Neuronal stem cell (in vitro differentiated cells): ENCODE data around the gene TYMP.

Experiments used
- DNase-seq: peaks from one replicate; pipeline ENCODE4 v3.0.0-alpha.2; 2013; ENCODE audit warnings: low spot score
- H2AFZ ChIP-seq: one replicate; pipeline ENCODE4 v1.6.1; 2013; ENCODE audit warnings: mild to moderate bottlenecking, low read length, inconsistent platforms
- H2AK5ac ChIP-seq: 2 replicates; pipeline ENCODE4 v1.6.1; 2013; ENCODE audit warnings: low read depth, mild to moderate bottlenecking, inconsistent platforms, low read length, moderate library complexity, mixed read lengths
- H2BK120ac ChIP-seq: 2 replicates; pipeline ENCODE4 v1.6.1; 2013; ENCODE audit warnings: low read depth, mild to moderate bottlenecking, inconsistent platforms, low read length, moderate library complexity, mixed read lengths
- H2BK12ac ChIP-seq: one replicate; pipeline ENCODE4 v1.6.1; 2013; ENCODE audit warnings: low read length, inconsistent platforms
- H2BK15ac ChIP-seq: 2 replicates; pipeline ENCODE4 v1.6.1; 2013; ENCODE audit warnings: mild to moderate bottlenecking, low read length, inconsistent platforms, mixed read lengths
- H2BK5ac ChIP-seq: one replicate; pipeline ENCODE4 v1.6.1; 2013; ENCODE audit warnings: inconsistent platforms, mild to moderate bottlenecking, low read length, moderate library complexity
- H3K14ac ChIP-seq: one replicate; pipeline ENCODE4 v1.6.1; 2013; ENCODE audit warnings: low read length, inconsistent platforms
- H3K18ac ChIP-seq: 2 replicates; pipeline ENCODE4 v1.6.1; 2013; ENCODE audit warnings: low read length, inconsistent platforms
- H3K23ac ChIP-seq: 2 replicates; pipeline ENCODE4 v1.6.1; 2013; ENCODE audit warnings: low read depth, mild to moderate bottlenecking, mixed read lengths, low read length, inconsistent platforms; ENCODE audit not compliant: poor library complexity
- H3K27ac ChIP-seq: replicated peaks from 3 replicates; pipeline ENCODE4 v1.5.1; 2013; ENCODE audit warnings: low read length, inconsistent platforms
- H3K27me3 ChIP-seq, 3 experiments: 2 replicates each; pipeline ENCODE4 v1.6.1; 2013; ENCODE audit warnings: low read length in 3 of 3, mild to moderate bottlenecking in 2 of 3, inconsistent platforms in 1 of 3, low read depth in 1 of 3, mixed read lengths in 1 of 3, moderate library complexity in 1 of 3; ENCODE audit not compliant: control insufficient read depth in 3 of 3, insufficient read depth in 3 of 3
- H3K36me3 ChIP-seq, 2 donors: replicated peaks in 1 of 2; 2 replicates each; pipeline ENCODE4 v1.6.1; 2013; ENCODE audit warnings: low read length in 2 of 2; ENCODE audit not compliant: control insufficient read depth in 2 of 2, insufficient read depth in 2 of 2
- H3K4ac ChIP-seq: 2 replicates; pipeline ENCODE4 v1.6.1; 2013; ENCODE audit warnings: inconsistent platforms, mild to moderate bottlenecking, low read length, moderate library complexity
- H3K4me1 ChIP-seq, 2 donors: 1 replicate in 1 of 2; 2 replicates in 1 of 2; pipeline ENCODE4 v1.6.1; 2013; ENCODE audit warnings: low read length in 2 of 2, low read depth in 1 of 2; ENCODE audit not compliant: control insufficient read depth in 2 of 2, insufficient read depth in 1 of 2
- H3K4me2 ChIP-seq: one replicate; pipeline ENCODE4 v1.6.1; 2013; ENCODE audit warnings: mild to moderate bottlenecking, low read length, inconsistent platforms; ENCODE audit not compliant: insufficient read depth, poor library complexity, severe bottlenecking
- H3K4me3 ChIP-seq, 2 donors: 2 replicates each; pipeline ENCODE4 v1.5.1; 2013; ENCODE audit warnings: low read length in 2 of 2, mild to moderate bottlenecking in 2 of 2, inconsistent platforms in 1 of 2, moderate library complexity in 1 of 2
- H3K79me1 ChIP-seq: one replicate; pipeline ENCODE4 v1.6.1; 2013; ENCODE audit warnings: low read depth, mild to moderate bottlenecking, inconsistent platforms, low read length, moderate library complexity
- H3K9ac ChIP-seq: one replicate; pipeline ENCODE4 v1.6.1; 2013; ENCODE audit warnings: mild to moderate bottlenecking, low read depth, low read length, inconsistent platforms; ENCODE audit not compliant: poor library complexity
- H3K9me3 ChIP-seq, 2 donors: replicated peaks in 1 of 2; 2 replicates each; pipeline versions ENCODE3 to v1.6.1; 2013; ENCODE audit warnings: low read length in 2 of 2, mild to moderate bottlenecking in 2 of 2, inconsistent platforms in 1 of 2, low read depth in 1 of 2, mixed read lengths in 1 of 2, moderate library complexity in 1 of 2; ENCODE audit not compliant: control insufficient read depth in 2 of 2, insufficient read depth in 1 of 2
- H4K8ac ChIP-seq: one replicate; pipeline ENCODE4 v1.6.1; 2013; ENCODE audit warnings: low read depth, mild to moderate bottlenecking, inconsistent platforms, low read length, moderate library complexity
- H4K91ac ChIP-seq: one replicate; pipeline ENCODE4 v1.6.1; 2013; ENCODE audit warnings: low read length, low read depth, mild to moderate bottlenecking, inconsistent platforms; ENCODE audit not compliant: poor library complexity
- WGBS, 2 donors: extraction: QIAGEN DNeasy Blood & Tissue Kit; methylation state at CpG; one replicate each; pipeline ENCODE4 v1.1.7; 2013; ENCODE audit warnings: missing lambda C conversion rate in 2 of 2, mixed read lengths in 1 of 2; ENCODE audit not compliant: insufficient read length in 2 of 2, insufficient replicate concordance in 1 of 2; ENCODE audit errors: extremely low coverage in 2 of 2; 5-methylcytosine and 5-hydroxymethylcytosine counted together

The TYMP gene

DNA sequence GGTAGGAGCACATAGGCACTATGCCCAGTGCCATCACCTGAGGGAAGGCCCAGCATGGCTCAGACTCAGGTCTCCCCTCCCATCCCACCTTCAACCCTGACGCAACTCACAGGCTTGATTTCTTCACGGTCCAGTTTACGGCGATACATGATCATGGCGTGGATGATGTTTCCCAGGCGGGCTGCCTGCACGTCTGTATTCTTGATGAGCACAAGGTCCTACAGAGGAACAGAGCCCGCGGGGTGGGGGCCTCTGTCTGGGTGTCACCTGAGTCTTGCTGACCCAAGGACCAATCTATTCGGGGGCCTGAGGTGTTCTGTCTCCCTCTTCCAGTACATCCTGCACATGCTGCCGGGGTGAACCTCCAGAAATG lies 44.6 kb upstream of the TYMP start:
- Histone ChIP-seq H3K23ac (no peak overlapping the region), H3K36me3 (peaks cover 64 to 75% of the 10 kb centered on the region in 2 donors)
- whole genome bisulfite sequencing, 2 donors: no CpG with 5 or more reads among the region's 11 CpGs

GRCh38 chr22:50573491-50574382 lies 43.9 kb upstream of the TYMP start:
- Histone ChIP-seq H2BK15ac (no peak overlapping the region), H3K9ac (no peak overlapping the region), H3K18ac (no peak overlapping the region), H3K79me1 (peaks cover 4% of the 10 kb centered on the region), H3K4me1 (no peaks in the 10 kb centered on the region), H2AK5ac (no peak overlapping the region), H3K27ac (no peak overlapping the region), H2BK5ac (no peak overlapping the region), H4K8ac (no peak overlapping the region), H3K27me3 (no peaks in the 10 kb centered on the region), H3K4me2 (no peak overlapping the region), H2AFZ (no peak overlapping the region), H2BK12ac (no peak overlapping the region), H3K9me3 (no peaks in the 10 kb centered on the region), H3K23ac (peak overlapping the region; percentile 52), H3K4me3 (no peak overlapping the region), H3K36me3 (peaks cover 67 to 75% of the 10 kb centered on the region in 2 donors), H3K4ac (peak overlapping the region; percentile 37), H3K14ac (no peak overlapping the region), H2BK120ac (no peak overlapping the region), H4K91ac (no peak overlapping the region)
- no peak for DNase-seq
- no CpG with 5 or more reads among the region's 26 CpGs for WGBS, 2 donors

More for the DNA sequence above, 44.6 kb upstream of the TYMP start:
- Histone ChIP-seq H2AFZ (no peak overlapping the region), H2BK12ac (no peak overlapping the region), H3K18ac (no peak overlapping the region), H3K27ac (no peak overlapping the region), H3K9me3 (no peaks in the 10 kb centered on the region), H3K4me2 (no peak overlapping the region), H2BK120ac (no peak overlapping the region), H3K14ac (no peak overlapping the region), H3K9ac (no peak overlapping the region), H3K4me1 (no peaks in the 10 kb centered on the region), H4K8ac (no peak overlapping the region), H3K4me3 (no peak overlapping the region), H2BK5ac (no peak overlapping the region), H4K91ac (no peak overlapping the region), H2AK5ac (no peak overlapping the region), H2BK15ac (no peak overlapping the region), H3K4ac (peak overlapping the region; percentile 37), H3K27me3 (no peaks in the 10 kb centered on the region), H3K79me1 (peaks cover 4% of the 10 kb centered on the region)
- no peak for DNase-seq

- no peak overlapping the region for H3K27ac ChIP-seq
- no peak overlapping the region for H2AK5ac ChIP-seq
- H2AFZ ChIP-seq: no peak overlapping the region
- no peak overlapping the region for H2BK120ac ChIP-seq
- no peak for DNase-seq
- H2BK15ac ChIP-seq: no peak overlapping the region
- H3K27me3 ChIP-seq: no peaks in the 10 kb centered on the region
- H3K4ac ChIP-seq: peak overlapping the region; percentile 37
- no peak overlapping the region for H3K14ac ChIP-seq
- H4K8ac ChIP-seq: peak overlapping the region; percentile 92
- H3K23ac ChIP-seq: peak overlapping the region; percentile 52
- no peak overlapping the region for H3K18ac ChIP-seq
- H2BK5ac ChIP-seq: peak overlapping the region; percentile 22
- peaks cover 70 to 75% of the 10 kb centered on the region in 2 donors for H3K36me3 ChIP-seq
- H2BK12ac ChIP-seq: no peak overlapping the region
- H3K4me2 ChIP-seq: no peak overlapping the region
- peak overlapping the region in 1 of 2 donors; percentile 22 for H3K4me3 ChIP-seq
- H3K4me1 ChIP-seq: no peaks in the 10 kb centered on the region
- H3K79me1 ChIP-seq: peaks cover 4% of the 10 kb centered on the region
- H3K9ac ChIP-seq: no peak overlapping the region
- H4K91ac ChIP-seq: no peak overlapping the region
- H3K9me3 ChIP-seq: no peaks in the 10 kb centered on the region
- no CpG with 5 or more reads among the region's 11 CpGs for WGBS, 2 donors
Measured at GRCh38 chr22:50572965-50573364, 43.2 kb upstream of the TYMP start.

GRCh38 chr22:50571264-50572175 lies 41.7 kb upstream of the TYMP start:
- H3K4me2 ChIP-seq: no peak overlapping the region
- H3K9me3 ChIP-seq: no peaks in the 10 kb centered on the region
- WGBS, 2 donors: no CpG with 5 or more reads among the region's 26 CpGs
- no peaks in the 10 kb centered on the region for H3K27me3 ChIP-seq
- H2AK5ac ChIP-seq: no peak overlapping the region
- no peak overlapping the region for H3K14ac ChIP-seq
- H3K4me1 ChIP-seq: no peaks in the 10 kb centered on the region
- H4K91ac ChIP-seq: no peak overlapping the region
- peak overlapping the region; percentile 40 for H3K23ac ChIP-seq
- H3K9ac ChIP-seq: no peak overlapping the region
- H2AFZ ChIP-seq: no peak overlapping the region
- H4K8ac ChIP-seq: no peak overlapping the region
- H3K27ac ChIP-seq: no peak overlapping the region
- peaks cover 4% of the 10 kb centered on the region for H3K79me1 ChIP-seq
- no peak overlapping the region for H2BK120ac ChIP-seq
- no peak overlapping the region for H2BK12ac ChIP-seq
- no peak overlapping the region for H2BK15ac ChIP-seq
- no peak overlapping the region for H3K4ac ChIP-seq
- H3K36me3 ChIP-seq: peaks cover 63 to 72% of the 10 kb centered on the region in 2 donors
- no peak for DNase-seq
- no peak overlapping the region for H3K18ac ChIP-seq
- no peak overlapping the region for H2BK5ac ChIP-seq
- H3K4me3 ChIP-seq: no peak overlapping the region
